Pulmonary artery endothelial cell (primary cell): Measurements from ENCODE around the gene SERPINI2. TPM values are rescaled to one million over a fixed set of nuclear protein-coding genes. Genes with fewer than 3 reads are reported as not detected.

Experiments used
- DNase-seq: peaks from one replicate; pipeline ENCODE4 v3.0.0-alpha.2; 2011; ENCODE audit warnings: low read depth, low spot score
- total RNA-seq: library from RNA; depleted of rRNA; stranded (reverse); fragments of >200 nt; gene quantifications from 2 replicates; pipeline ENCODE4 v1.2.3, GENCODE V29; 2014

Gene SERPINI2
- not detected in 2 replicates for total RNA-seq

DNA sequence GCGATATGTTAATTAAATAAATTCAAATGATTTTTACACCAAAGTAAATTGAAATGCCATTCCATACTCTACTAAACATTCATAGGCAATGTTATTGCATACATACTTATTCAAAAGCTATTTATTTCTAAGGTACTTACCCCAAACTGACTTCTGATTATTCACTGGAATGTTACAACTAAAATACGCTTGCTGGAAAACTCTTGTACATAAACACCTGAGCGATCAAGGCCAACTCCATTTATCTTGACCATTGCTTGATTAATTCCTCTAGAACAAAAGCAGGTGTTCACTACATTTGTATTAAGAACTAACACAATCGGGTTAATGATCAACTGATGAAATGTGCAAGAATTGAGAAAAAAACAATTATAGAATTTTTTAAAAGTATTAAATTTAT, at the start of gene SERPINI2:
SERPINI2 (minus strand) TSS at position 180 of the 400 bp plus-strand sequence. CDS start 2,208 bp downstream, outside the sequence.
- no peak for DNase-seq

- no peak for DNase-seq
Measured at GRCh38 chr3:167521006-167521355, 47.1 kb upstream of the SERPINI2 start.

DNA sequence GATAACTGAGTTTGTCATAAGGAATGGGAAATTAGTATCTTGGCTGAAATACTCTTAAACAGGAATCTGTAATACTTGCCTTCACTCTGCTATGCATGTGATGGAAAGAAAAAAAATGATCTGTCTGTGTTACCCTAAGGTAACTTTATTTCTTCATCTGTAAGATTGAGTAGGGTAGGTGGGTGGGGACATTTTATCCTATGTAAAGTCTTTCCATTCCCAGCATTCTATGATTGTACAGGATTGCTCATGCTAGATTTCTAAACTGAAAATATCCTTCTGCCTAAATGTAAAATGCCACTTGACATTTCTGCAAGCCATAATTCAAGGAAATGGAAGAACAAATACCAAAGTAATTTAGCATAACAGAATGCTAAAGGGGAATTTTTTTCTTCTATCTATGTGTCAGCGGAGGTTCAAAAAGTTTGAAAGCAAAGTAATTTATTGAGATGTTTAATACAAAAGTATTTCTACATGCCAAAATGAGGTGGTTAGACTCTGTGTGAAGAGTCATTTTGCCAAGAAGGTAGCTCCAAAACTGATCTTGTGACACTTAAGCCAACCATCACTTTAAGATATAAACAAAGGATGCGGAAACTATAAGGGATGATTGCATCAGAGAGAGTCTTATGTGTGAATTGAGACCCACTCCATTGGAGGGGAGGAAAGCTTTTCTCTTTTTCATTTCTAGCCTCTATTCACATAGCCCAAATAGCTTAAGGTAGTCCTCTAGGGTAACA, 46.6 kb upstream of the SERPINI2 start:
- no peak for DNase-seq

DNA sequence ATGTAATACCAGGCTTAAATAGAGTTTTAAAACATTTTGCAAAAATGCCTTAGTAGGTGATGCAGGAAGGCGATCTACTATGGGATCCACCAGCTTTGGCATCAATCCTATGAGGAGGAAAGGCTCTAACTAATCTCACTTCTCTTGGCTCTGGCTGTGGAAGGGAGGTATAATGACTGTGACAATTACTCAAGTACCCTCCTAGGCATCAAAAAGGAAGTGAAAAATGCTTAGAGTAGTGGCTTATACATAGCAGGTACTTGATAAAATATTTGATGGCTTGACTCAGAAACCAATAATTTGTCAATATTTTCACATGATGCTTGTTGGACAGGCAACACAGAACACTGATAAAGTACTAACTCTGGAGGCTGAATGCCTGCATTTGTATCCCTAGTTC, 34.1 kb upstream of the SERPINI2 start:
- no peak for DNase-seq

GRCh38 chr3:167502401-167502800, 28.6 kb upstream of the SERPINI2 start:
- DNase-seq: no peak

DNA sequence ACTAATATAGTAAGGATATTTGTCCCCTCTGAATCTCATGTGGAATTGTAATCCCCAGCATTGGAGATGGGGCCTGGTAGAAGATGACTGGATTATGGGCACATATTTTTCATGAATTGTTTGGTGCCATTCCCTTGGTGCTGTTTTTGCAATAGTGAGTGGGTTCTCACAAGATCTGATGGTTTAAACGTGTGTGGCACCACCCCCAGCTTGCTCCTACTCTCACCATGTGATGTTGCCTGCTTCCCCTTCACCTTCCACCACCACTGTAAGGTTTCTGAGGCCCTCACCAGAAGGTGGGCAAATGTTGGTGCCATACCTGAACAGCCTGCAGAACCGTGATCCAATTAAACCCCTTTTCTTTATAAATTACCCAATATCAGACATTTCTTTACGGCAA, 28.1 kb upstream of the SERPINI2 start:
- DNase-seq: no peak

DNA sequence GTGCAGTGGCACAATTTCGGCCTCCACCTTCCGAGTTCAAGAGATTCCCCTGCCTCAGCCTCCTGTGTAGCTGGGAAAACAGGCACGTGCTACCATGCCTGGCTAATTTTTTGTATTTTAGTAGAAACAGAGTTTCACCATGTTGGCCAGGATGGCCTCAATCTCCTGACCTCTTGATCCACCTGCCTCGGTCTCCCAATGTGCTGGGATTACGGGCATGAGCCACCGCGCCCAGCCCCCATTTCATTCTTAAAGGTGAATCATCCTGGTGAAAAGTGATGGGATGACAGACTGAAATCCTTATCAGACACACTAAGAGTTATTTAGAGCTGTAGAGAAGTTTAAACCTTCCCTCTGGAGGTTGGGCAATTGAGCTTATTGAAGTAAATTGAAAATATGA, 24.1 kb upstream of the SERPINI2 start:
- DNase-seq: no peak

- DNase-seq: no peak
Measured at GRCh38 chr3:167493244-167493643, 19.4 kb upstream of the SERPINI2 start.

- DNase-seq: no peak
Measured at GRCh38 chr3:167491621-167492020, 17.8 kb upstream of the SERPINI2 start.

- DNase-seq: no peak
Measured at GRCh38 chr3:167489571-167489970, 15.7 kb upstream of the SERPINI2 start.

- DNase-seq: no peak
Measured at GRCh38 chr3:167487556-167487955, 13.7 kb upstream of the SERPINI2 start.

DNA sequence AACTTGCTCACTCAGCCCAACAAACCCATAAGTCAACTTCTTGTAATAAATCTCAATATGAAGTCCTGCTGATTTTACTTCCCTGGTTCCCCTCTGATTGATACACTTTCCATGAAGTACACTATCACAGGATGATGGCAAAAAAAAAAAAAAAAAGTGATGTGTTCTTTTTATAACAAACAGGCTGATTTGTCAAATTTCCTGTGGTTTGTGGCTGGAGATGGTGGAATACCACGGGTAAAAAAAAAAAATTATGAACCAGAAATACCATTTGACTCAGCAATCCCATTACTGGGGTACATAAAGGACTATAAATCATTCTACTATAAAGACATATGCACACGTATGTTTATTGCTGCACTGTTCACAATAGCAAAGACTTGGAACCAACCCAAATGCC, 10.7 kb upstream of the SERPINI2 start:
- DNase-seq: no peak

GRCh38 chr3:167483708-167484475, 10.1 kb upstream of the SERPINI2 start:
- no peak for DNase-seq

GRCh38 chr3:167481164-167481563, 7.3 kb upstream of the SERPINI2 start:
- DNase-seq: no peak

- DNase-seq: no peak
Measured at GRCh38 chr3:167480748-167481147, 6.9 kb upstream of the SERPINI2 start.

DNA sequence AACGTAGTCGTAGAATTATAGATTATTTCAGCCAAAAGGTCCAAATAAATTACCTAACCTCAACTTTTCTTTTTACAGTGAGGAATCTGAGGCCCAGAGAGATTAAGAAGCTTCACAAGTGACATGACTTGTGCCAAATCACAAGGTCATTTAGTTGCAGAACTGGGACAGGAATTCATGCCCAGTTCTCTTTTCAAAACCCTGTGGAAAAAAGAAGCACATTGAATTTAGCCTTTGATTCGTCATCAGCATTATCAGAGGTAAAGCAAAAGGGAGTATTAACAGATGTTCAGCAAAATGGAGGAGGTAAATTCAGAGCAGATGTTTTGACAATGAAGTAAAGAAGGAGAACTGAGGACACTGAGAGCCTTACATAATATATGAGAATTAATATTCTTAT, 4.5 kb downstream of the SERPINI2 start:
- DNase-seq: no peak

GRCh38 chr3:167467848-167468611, 5.8 kb downstream of the SERPINI2 start:
- no peak for DNase-seq

GRCh38 chr3:167466966-167467365, 6.9 kb downstream of the SERPINI2 start:
- DNase-seq: no peak

- no peak for DNase-seq
Measured at GRCh38 chr3:167456157-167456799, 17.6 kb downstream of the SERPINI2 start.

- DNase-seq: no peak
Measured at GRCh38 chr3:167453815-167454214, 20.0 kb downstream of the SERPINI2 start.

DNA sequence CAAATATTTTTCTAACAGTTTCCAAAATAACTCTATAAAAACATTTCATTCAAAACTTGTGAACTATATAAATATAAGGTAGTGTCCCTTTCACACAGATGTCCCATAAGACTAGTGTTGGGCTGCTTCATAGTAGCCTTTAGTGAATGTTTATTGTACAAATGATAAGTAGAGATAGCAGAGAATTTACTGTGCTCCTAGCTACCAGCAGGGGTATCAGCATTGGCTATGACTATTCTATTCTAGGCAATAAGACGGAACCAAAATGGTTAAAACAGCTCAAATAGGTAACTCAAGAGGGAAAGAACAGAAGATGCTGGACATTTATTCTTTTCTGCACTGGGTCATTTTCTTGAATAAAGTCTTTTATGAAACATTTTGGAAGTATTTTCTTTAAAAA, 22.6 kb downstream of the SERPINI2 start:
- DNase-seq: no peak

- DNase-seq: no peak
Measured at GRCh38 chr3:167450675-167451074, 23.2 kb downstream of the SERPINI2 start.
